Measurements from ENCODE around the gene SUCO. TPM values are rescaled to one million over a fixed set of nuclear protein-coding genes. Genes with fewer than 3 reads are reported as not detected.
A peak's percentile ranks its signal among the peaks of the same experiment; 100 is the strongest.
"Not testable (repeated sequence)": the region's sequence is repeated elsewhere in the genome, so short reads cannot be mapped to it uniquely, and the experiment has no call there.

The SUCO gene
- total RNA-seq, 1 experiment from 2014 or later = 37.4 TPM

GRCh38 chr1:172589553-172589952 lies 56.6 kb downstream of the SUCO start:
- ChIA-PET CTCF (no interaction called here), POLR2A (no interaction called here)
- no peak for TF ChIP-seq ZNF121 (CRISPR knock-in tag; IDR thresholded peaks at IDR 0.05)
- TF ChIP-seq ZNF423 (CRISPR knock-in tag; IDR thresholded peaks at IDR 0.05) = no peak
- TF ChIP-seq JUN (CRISPR knock-in tag; IDR thresholded peaks at IDR 0.05) = no peak
- no peak for TF ChIP-seq USF2 (CRISPR knock-in tag; IDR thresholded peaks at IDR 0.05)
- no peak for TF ChIP-seq TEAD4 (CRISPR knock-in tag; IDR thresholded peaks at IDR 0.05)
- no peak for TF ChIP-seq GTF2I (CRISPR knock-in tag; conservative IDR thresholded peaks at IDR 0.05)
- no peak for TF ChIP-seq ATF2 (CRISPR knock-in tag; IDR thresholded peaks at IDR 0.05; ENCODE audit: borderline replicate concordance, low read depth)
- TF ChIP-seq ARID4B (CRISPR knock-in tag; IDR thresholded peaks at IDR 0.05; ENCODE audit: borderline replicate concordance) = no peak
- no peak for TF ChIP-seq NFATC4 (CRISPR knock-in tag; IDR thresholded peaks at IDR 0.05)
- no peak for TF ChIP-seq E2F5 (CRISPR knock-in tag; IDR thresholded peaks at IDR 0.05)
- no peak for TF ChIP-seq GABPB1 (CRISPR knock-in tag; IDR thresholded peaks at IDR 0.05)
- no peak for TF ChIP-seq RELA (CRISPR knock-in tag; IDR thresholded peaks at IDR 0.05; ENCODE audit: borderline replicate concordance)
- TF ChIP-seq ZBTB21 (CRISPR knock-in tag; IDR thresholded peaks at IDR 0.05; ENCODE audit: borderline replicate concordance) = no peak
- no peak for TF ChIP-seq CREM (CRISPR knock-in tag; IDR thresholded peaks at IDR 0.05)
- no peak for TF ChIP-seq FOXJ3 (CRISPR knock-in tag; IDR thresholded peaks at IDR 0.05; ENCODE audit: borderline replicate concordance)
- no peak for TF ChIP-seq IRF2 (CRISPR knock-in tag; IDR thresholded peaks at IDR 0.05; ENCODE audit: borderline replicate concordance, low read depth)
- TF ChIP-seq ZNF219 (CRISPR knock-in tag; IDR thresholded peaks at IDR 0.05; ENCODE audit: borderline replicate concordance) = no peak
- no peak for TF ChIP-seq SOX15 (CRISPR knock-in tag; IDR thresholded peaks at IDR 0.05)
- H3K27ac Mint-ChIP-seq = no peak overlapping the region
- no peak overlapping the region for H3K4me3 Mint-ChIP-seq
- peaks cover 14% of the 10 kb centered on the region for H3K9me3 Mint-ChIP-seq
- no peak for DNase-seq (ENCODE audit: low spot score)
- ATAC-seq = no peak
- H3K27me3 Mint-ChIP-seq (ENCODE audit: low read depth) = no peaks in the 10 kb centered on the region
- no peaks in the 10 kb centered on the region for H3K4me1 Mint-ChIP-seq
- H3K36me3 Mint-ChIP-seq = peaks cover 67% of the 10 kb centered on the region

- H3K4me1 Mint-ChIP-seq; H3K27ac Mint-ChIP-seq; CTCF ChIA-PET; H3K4me3 Mint-ChIP-seq; POLR2A ChIA-PET; H3K27me3 Mint-ChIP-seq (ENCODE audit: low read depth); ATAC-seq; DNase-seq (ENCODE audit: low spot score): not testable (repeated sequence)
- peaks cover 33% of the 10 kb centered on the region for H3K9me3 Mint-ChIP-seq
- peaks cover 86% of the 10 kb centered on the region for H3K36me3 Mint-ChIP-seq
Observed at GRCh38 chr1:172591429-172591828, 58.5 kb downstream of the SUCO start.

- H3K27me3 Mint-ChIP-seq (ENCODE audit: low read depth); CTCF ChIA-PET; POLR2A ChIA-PET; DNase-seq (ENCODE audit: low spot score); H3K4me1 Mint-ChIP-seq; H3K4me3 Mint-ChIP-seq; ATAC-seq: not testable (repeated sequence)
- Mint-ChIP-seq H3K27ac (0 out of 2 replicates have a peak overlapping the region, but pooled peaks have one; percentile 50), H3K36me3 (peaks cover 85% of the 10 kb centered on the region), H3K9me3 (peaks cover 52% of the 10 kb centered on the region)
Observed at GRCh38 chr1:172595066-172595465, 62.1 kb downstream of the SUCO start.

- H3K27ac Mint-ChIP-seq; H3K27me3 Mint-ChIP-seq (ENCODE audit: low read depth); CTCF ChIA-PET; H3K4me1 Mint-ChIP-seq; H3K4me3 Mint-ChIP-seq; POLR2A ChIA-PET; DNase-seq (ENCODE audit: low spot score); ATAC-seq: not testable (repeated sequence)
- peaks cover 76% of the 10 kb centered on the region for H3K36me3 Mint-ChIP-seq
- peaks cover 44% of the 10 kb centered on the region for H3K9me3 Mint-ChIP-seq
Observed at GRCh38 chr1:172596782-172597181, 63.8 kb downstream of the SUCO start.

Data from WTC11 (cell line).